Panc1 (cell line): Measurements from ENCODE around the gene TBXAS1.

Source experiments
- POLR2AphosphoS5 ChIP-seq: IDR thresholded peaks from 2 replicates; pipeline ENCODE4 v1.6.1; 2012; ENCODE audit warnings: mild to moderate bottlenecking, low read depth, low read length, moderate library complexity
- SIN3A ChIP-seq: IDR thresholded peaks from 2 replicates; pipeline ENCODE4 v1.6.1; 2012; ENCODE audit warnings: low read depth, mild to moderate bottlenecking, low read length, moderate library complexity, borderline replicate concordance; ENCODE audit not compliant: insufficient read depth
- TF ChIP-seq, protein P1 (sequence below): fragments of 450-650 bp; IDR thresholded peaks from 2 replicates; pipeline ENCODE4 v1.5.1; 2017; ENCODE audit warnings: mild to moderate bottlenecking
- TF ChIP-seq, protein P2 (sequence below), 2 experiments: IDR thresholded peaks; 2 replicates each; pipeline ENCODE4 v1.6.1; 2011 to 2012; ENCODE audit warnings: low read depth in 2 of 2, control low read depth in 1 of 2, low read length in 1 of 2, mild to moderate bottlenecking in 1 of 2, moderate library complexity in 1 of 2; ENCODE audit not compliant: insufficient read depth in 1 of 2

DNA sequence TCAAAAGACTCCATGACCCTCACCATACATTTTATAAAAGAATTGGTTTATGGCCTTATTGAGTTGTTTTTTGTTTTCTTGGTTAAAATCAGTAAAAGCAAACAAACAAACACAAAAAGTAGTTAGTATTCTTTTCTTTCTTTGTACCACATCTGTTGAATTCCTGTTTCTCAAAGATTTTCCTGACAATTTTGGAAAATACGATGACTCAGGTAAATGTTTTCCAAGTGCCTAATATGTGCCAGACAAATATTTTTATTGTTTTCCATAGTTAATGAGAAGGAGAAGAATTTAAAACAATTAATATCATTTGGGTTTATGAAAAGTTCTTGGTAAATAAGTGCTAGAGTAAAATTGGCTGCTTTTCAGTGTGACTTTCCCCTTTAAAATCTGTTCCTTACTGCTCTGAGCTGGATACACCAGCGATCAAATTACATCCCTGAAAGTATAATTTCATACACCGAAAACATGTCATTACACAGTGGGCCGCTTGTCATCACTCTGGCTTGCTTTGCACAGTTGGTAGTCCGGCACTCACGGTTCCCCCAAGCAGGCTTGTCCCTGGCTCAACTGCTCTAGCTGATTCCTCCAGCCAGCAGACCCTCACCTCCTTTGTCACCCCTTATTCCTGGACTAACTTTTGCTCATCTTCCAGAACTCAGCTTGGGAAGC is 80.5 kb downstream of the TBXAS1 start:
- TF ChIP-seq, protein P1, sequence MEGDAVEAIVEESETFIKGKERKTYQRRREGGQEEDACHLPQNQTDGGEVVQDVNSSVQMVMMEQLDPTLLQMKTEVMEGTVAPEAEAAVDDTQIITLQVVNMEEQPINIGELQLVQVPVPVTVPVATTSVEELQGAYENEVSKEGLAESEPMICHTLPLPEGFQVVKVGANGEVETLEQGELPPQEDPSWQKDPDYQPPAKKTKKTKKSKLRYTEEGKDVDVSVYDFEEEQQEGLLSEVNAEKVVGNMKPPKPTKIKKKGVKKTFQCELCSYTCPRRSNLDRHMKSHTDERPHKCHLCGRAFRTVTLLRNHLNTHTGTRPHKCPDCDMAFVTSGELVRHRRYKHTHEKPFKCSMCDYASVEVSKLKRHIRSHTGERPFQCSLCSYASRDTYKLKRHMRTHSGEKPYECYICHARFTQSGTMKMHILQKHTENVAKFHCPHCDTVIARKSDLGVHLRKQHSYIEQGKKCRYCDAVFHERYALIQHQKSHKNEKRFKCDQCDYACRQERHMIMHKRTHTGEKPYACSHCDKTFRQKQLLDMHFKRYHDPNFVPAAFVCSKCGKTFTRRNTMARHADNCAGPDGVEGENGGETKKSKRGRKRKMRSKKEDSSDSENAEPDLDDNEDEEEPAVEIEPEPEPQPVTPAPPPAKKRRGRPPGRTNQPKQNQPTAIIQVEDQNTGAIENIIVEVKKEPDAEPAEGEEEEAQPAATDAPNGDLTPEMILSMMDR, result no peak
- TF ChIP-seq, protein P2, sequence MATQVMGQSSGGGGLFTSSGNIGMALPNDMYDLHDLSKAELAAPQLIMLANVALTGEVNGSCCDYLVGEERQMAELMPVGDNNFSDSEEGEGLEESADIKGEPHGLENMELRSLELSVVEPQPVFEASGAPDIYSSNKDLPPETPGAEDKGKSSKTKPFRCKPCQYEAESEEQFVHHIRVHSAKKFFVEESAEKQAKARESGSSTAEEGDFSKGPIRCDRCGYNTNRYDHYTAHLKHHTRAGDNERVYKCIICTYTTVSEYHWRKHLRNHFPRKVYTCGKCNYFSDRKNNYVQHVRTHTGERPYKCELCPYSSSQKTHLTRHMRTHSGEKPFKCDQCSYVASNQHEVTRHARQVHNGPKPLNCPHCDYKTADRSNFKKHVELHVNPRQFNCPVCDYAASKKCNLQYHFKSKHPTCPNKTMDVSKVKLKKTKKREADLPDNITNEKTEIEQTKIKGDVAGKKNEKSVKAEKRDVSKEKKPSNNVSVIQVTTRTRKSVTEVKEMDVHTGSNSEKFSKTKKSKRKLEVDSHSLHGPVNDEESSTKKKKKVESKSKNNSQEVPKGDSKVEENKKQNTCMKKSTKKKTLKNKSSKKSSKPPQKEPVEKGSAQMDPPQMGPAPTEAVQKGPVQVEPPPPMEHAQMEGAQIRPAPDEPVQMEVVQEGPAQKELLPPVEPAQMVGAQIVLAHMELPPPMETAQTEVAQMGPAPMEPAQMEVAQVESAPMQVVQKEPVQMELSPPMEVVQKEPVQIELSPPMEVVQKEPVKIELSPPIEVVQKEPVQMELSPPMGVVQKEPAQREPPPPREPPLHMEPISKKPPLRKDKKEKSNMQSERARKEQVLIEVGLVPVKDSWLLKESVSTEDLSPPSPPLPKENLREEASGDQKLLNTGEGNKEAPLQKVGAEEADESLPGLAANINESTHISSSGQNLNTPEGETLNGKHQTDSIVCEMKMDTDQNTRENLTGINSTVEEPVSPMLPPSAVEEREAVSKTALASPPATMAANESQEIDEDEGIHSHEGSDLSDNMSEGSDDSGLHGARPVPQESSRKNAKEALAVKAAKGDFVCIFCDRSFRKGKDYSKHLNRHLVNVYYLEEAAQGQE (IDR thresholded peaks at IDR 0.05; ENCODE audit: insufficient read depth in 1 of 2, low read depth in 2 of 2, low read length in 1 of 2), result no peak
- TF ChIP-seq POLR2AphosphoS5 (no peak), SIN3A (no peak)
